ENCODE measurements around the gene TMEM63A.

The TMEM63A gene

DNA sequence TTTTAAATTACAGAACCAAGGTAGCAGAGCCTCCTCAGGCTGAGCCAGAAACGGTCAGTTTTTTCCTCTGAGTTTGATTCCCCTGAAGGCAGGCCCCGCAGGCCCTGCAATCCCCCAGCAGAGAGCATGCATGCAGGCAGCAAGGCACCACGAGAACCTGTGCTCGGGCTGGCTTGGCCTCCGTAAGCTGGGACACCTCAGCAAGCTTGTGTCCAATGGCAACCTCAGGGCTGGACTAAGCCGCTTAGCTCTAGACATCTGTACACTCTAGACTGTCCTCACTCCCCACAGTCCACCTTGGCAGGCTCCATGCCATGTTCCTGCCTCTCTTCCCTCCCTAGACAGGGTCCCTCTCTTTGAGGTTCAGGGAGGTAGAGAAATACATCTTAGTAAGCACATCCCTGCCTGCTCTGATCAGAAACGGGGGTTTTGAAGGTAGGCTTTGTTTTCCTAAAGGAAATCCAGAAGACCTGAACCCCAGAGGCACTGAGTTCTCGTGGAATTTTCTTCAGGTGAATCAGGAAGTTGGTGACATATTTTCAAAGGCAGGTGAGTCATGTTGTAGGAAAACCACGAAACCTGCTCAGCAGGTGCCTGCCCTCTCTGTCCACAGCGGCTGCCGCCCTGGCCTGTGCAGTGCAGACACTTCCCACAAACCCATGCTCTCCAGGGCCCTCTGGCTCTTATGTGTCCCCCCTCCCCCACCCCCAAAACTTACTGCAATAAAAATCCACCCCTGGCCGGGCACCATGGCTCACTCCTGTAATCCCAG, 7.0 kb downstream of the TMEM63A start:
- Histone ChIP-seq H3K27ac (ENCODE audit: low read length) (no peak overlapping the region), H3K4me3 (ENCODE audit: low read length) (no peak overlapping the region), H3K9me3 (ENCODE audit: control insufficient read depth, insufficient read depth, low read length) (no peaks in the 10 kb centered on the region), H3K36me3 (ENCODE audit: control insufficient read depth, insufficient read depth, low read length) (peaks cover 13% of the 10 kb centered on the region; the same call in 1 of the 2 replicates), H3K27me3 (ENCODE audit: control insufficient read depth, insufficient read depth, low read length) (no peaks in the 10 kb centered on the region), H3K4me1 (ENCODE audit: control insufficient read depth, insufficient read depth, low read length) (0 out of 2 replicates have a peak, but pooled peaks cover 1% of the 10 kb centered on the region)
- DNase-seq (ENCODE audit: low read depth, low spot score) = no peak
- no CpG with 5 or more reads among the region's 12 CpGs for WGBS (ENCODE audit: insufficient coverage, insufficient read length)

DNA sequence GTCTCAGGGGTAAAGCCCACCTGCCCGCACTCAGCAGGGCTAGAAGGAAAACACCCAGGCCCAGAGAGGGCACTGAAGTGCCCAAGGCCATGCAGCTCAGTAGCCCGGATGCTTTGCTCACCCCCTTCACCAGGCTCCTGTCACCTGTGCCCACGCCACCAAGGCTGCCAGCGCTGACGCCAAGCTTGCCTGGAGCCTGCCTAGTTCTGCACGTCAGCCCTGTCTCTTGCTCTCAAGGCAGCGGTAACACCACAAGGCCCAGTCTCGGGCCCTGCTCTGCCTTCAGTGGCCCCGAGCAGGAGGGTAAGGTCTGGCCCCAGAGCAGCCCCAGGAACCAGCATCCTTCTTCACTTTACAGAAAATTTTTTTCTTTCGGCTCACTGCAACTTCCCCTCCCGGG, 7.7 kb downstream of the TMEM63A start:
- Histone ChIP-seq H3K9me3 (ENCODE audit: control insufficient read depth, insufficient read depth, low read length) (no peaks in the 10 kb centered on the region), H3K27me3 (ENCODE audit: control insufficient read depth, insufficient read depth, low read length) (no peaks in the 10 kb centered on the region), H3K27ac (ENCODE audit: low read length) (no peak overlapping the region), H3K36me3 (ENCODE audit: control insufficient read depth, insufficient read depth, low read length) (peaks cover 13% of the 10 kb centered on the region; the same call in 1 of the 2 replicates), H3K4me1 (ENCODE audit: control insufficient read depth, insufficient read depth, low read length) (no peaks in the 10 kb centered on the region), H3K4me3 (ENCODE audit: low read length) (no peak overlapping the region)
- no peak for DNase-seq (ENCODE audit: low read depth, low spot score)
- WGBS (ENCODE audit: insufficient coverage, insufficient read length) = no CpG with 5 or more reads among the region's 11 CpGs

DNA sequence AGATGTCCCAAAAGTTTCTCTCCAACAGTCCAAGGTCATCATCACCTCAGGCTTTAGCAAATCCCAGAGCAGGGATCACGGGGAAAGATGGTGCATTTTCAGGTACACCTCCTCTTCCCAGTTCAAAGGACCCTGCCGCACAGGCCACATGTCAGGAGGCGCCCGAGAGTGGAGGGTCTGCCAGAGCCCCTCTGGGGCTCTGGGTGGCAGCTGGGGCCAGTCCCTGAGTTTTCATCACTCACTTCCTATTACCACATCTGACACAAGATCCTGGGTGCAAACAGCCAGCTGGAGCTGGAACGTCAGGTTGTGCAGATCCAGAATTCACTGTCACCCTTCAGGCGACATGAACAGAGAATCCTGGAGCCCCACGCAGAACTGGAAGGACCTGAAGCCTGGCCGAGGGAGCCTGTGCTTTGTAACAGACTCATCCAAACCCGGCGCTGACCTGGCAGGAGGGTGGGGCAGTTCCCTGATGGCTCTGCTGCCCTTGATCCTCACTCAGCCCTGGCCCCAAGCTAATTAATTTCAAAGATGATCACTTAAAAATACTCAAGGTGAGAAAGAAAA, 8.8 kb downstream of the TMEM63A start:
- Histone ChIP-seq H3K27me3 (ENCODE audit: control insufficient read depth, insufficient read depth, low read length) (no peaks in the 10 kb centered on the region), H3K27ac (ENCODE audit: low read length) (no peak overlapping the region), H3K4me1 (ENCODE audit: control insufficient read depth, insufficient read depth, low read length) (no peaks in the 10 kb centered on the region), H3K9me3 (ENCODE audit: control insufficient read depth, insufficient read depth, low read length) (no peaks in the 10 kb centered on the region), H3K36me3 (ENCODE audit: control insufficient read depth, insufficient read depth, low read length) (peaks cover 20% of the 10 kb centered on the region; the same call in 1 of the 2 replicates), H3K4me3 (ENCODE audit: low read length) (no peak overlapping the region)
- DNase-seq (ENCODE audit: low read depth, low spot score) = no peak
- no CpG with 5 or more reads among the region's 10 CpGs for WGBS (ENCODE audit: insufficient coverage, insufficient read length)

DNA sequence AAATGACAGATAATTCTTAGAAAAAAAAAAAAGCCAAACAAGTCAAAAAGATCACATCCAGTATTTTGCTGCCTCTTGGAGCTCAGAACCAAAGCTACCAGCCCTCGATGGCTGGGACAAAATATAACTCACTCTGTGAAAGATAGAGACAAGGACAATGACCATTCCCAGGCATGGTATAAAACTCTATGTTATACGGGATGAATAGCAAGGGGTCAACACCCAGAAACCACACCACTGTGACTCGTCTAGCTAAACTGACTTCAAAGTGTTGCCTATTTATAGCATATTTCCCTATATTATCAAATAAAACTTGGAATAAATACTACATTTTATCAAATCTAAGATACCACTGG, 10.1 kb downstream of the TMEM63A start:
- no peak for DNase-seq (ENCODE audit: low read depth, low spot score)
- H3K4me3 ChIP-seq (ENCODE audit: low read length) = no peak overlapping the region
- H3K9me3 ChIP-seq (ENCODE audit: control insufficient read depth, insufficient read depth, low read length) = no peaks in the 10 kb centered on the region
- WGBS (ENCODE audit: insufficient coverage, insufficient read length) = no CpG with 5 or more reads among the region's 3 CpGs
- peaks cover 21% of the 10 kb centered on the region; the same call in 1 of the 2 replicates for H3K36me3 ChIP-seq (ENCODE audit: control insufficient read depth, insufficient read depth, low read length)
- H3K4me1 ChIP-seq (ENCODE audit: control insufficient read depth, insufficient read depth, low read length) = no peaks in the 10 kb centered on the region
- no peaks in the 10 kb centered on the region for H3K27me3 ChIP-seq (ENCODE audit: control insufficient read depth, insufficient read depth, low read length)
- H3K27ac ChIP-seq (ENCODE audit: low read length) = no peak overlapping the region

DNA sequence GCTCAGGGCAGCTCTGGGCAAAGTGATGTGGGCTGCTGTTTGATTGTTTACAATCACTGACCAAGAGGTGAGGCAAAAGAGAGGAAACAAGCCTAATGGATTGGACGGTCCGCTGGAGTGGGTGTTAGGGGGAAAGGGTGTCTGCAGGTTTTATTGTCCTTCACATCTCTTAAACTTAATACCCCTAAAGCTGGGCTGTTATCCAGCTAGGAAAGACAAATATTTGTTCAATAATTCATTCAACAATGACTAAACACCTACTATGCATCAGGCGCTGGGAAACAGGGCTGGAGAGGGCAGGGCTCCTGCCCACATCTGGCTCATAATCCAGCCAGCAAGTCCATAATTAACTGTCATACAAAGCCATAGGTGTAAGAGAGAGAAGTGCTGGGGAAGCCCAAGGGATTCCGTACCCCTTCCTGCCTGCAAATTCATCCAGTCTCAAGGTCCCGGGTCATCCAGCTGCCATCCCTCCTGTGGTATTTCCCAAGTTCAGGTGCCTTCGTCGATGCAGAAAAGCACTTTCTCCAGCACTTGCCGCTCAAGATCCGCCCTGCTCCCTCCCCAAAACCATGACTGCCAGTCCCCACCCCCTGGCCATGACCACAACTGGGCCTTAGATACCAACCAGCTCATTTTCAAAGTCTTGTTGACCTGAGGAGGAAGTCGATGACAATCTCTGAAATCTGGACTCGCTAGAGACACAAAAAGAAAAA, 10.7 kb downstream of the TMEM63A start:
- peaks cover 21% of the 10 kb centered on the region; the same call in 1 of the 2 replicates for H3K36me3 ChIP-seq (ENCODE audit: control insufficient read depth, insufficient read depth, low read length)
- H3K4me3 ChIP-seq (ENCODE audit: low read length) = no peak overlapping the region
- H3K27ac ChIP-seq (ENCODE audit: low read length) = no peak overlapping the region
- no peaks in the 10 kb centered on the region for H3K4me1 ChIP-seq (ENCODE audit: control insufficient read depth, insufficient read depth, low read length)
- no peaks in the 10 kb centered on the region for H3K9me3 ChIP-seq (ENCODE audit: control insufficient read depth, insufficient read depth, low read length)
- no CpG with 5 or more reads among the region's 11 CpGs for WGBS (ENCODE audit: insufficient coverage, insufficient read length)
- DNase-seq (ENCODE audit: low read depth, low spot score) = no peak
- no peaks in the 10 kb centered on the region for H3K27me3 ChIP-seq (ENCODE audit: control insufficient read depth, insufficient read depth, low read length)

DNA sequence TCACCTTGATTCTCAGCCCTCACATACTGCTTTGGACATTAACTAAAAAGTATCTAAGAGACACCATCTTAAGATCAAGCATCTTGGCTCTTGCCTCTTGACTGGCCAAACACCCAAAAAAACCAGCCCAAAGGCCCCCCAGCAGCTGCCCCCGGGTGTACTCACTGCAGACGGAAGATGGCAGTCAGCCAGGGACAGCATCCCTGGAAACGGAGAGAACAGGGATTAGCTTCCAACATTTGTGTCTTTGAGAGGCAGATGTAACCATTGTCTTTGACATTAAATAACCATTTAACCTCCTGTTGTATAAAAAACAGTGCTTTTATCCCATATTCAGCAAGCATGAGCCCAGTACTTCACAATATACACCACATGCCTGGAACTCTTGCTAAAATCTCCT, 11.3 kb downstream of the TMEM63A start:
- H3K4me3 ChIP-seq (ENCODE audit: low read length) = no peak overlapping the region
- peaks cover 21% of the 10 kb centered on the region; the same call in 1 of the 2 replicates for H3K36me3 ChIP-seq (ENCODE audit: control insufficient read depth, insufficient read depth, low read length)
- no peaks in the 10 kb centered on the region for H3K4me1 ChIP-seq (ENCODE audit: control insufficient read depth, insufficient read depth, low read length)
- no peaks in the 10 kb centered on the region for H3K9me3 ChIP-seq (ENCODE audit: control insufficient read depth, insufficient read depth, low read length)
- no peaks in the 10 kb centered on the region for H3K27me3 ChIP-seq (ENCODE audit: control insufficient read depth, insufficient read depth, low read length)
- no CpG with 5 or more reads among the region's 3 CpGs for WGBS (ENCODE audit: insufficient coverage, insufficient read length)
- DNase-seq (ENCODE audit: low read depth, low spot score) = no peak
- no peak overlapping the region for H3K27ac ChIP-seq (ENCODE audit: low read length)

DNA sequence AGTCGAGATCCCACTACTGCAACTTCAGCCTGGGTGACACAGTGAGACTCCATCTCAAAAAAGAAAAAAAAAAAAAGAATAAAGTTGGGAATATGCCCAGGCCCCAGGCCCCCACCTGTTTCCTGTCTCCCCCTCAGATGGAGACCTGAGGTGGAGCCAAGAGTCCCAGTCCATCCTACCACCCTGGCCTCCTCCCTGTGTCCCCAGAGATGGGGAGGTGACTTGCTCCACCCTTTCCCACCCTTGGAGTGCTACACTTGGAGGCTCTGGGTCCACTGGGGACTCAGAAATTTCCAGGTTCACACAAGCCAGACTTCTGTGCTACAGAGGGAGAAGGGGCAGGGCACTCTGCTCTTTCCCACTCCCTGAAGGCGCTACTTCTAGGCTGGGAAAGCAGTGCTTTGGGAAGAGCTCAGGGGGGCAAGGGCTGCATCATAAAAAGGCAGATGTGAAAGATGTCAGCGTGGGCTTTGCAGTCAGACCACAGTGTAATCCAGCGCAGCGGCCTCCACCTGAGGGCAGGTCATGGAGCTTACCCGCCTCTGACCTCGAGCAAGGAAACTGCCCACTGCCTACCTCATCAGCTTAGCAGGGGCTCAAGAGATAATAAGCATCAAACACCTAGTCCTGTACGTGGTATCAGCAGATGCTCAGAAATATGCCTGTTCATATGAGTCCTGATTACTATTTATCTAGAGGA, 13.4 kb downstream of the TMEM63A start:
- DNase-seq (ENCODE audit: low read depth, low spot score) = no peak
- Histone ChIP-seq H3K36me3 (ENCODE audit: control insufficient read depth, insufficient read depth, low read length) (peaks cover 22% of the 10 kb centered on the region), H3K9me3 (ENCODE audit: control insufficient read depth, insufficient read depth, low read length) (no peaks in the 10 kb centered on the region), H3K4me1 (ENCODE audit: control insufficient read depth, insufficient read depth, low read length) (no peaks in the 10 kb centered on the region; the same call in 1 of the 2 replicates), H3K4me3 (ENCODE audit: low read length) (no peak overlapping the region), H3K27ac (ENCODE audit: low read length) (no peak overlapping the region), H3K27me3 (ENCODE audit: control insufficient read depth, insufficient read depth, low read length) (no peaks in the 10 kb centered on the region)
- WGBS (ENCODE audit: insufficient coverage, insufficient read length) = no CpG with 5 or more reads among the region's 8 CpGs

DNA sequence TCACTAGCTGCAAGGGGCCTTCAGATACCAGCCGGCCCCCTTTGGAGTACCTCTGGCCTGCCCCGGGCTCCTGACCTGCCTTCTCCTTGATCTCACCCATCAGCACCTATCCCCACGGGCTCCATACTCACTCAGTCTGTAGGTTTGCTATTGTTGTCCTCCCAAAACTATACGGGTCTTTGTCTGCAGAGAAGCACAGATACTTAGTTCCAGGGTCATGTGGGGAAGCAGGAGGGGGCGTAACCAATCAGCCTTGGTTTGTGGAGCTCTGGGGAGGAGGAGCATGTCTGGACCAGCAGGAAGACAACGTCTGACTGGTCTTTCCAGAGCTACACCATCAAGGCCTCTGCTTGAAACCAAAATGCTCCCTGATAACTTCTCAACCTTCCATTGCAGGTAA, 15.2 kb downstream of the TMEM63A start:
- no CpG with 5 or more reads among the region's 6 CpGs for WGBS (ENCODE audit: insufficient coverage, insufficient read length)
- H3K36me3 ChIP-seq (ENCODE audit: control insufficient read depth, insufficient read depth, low read length) = peaks cover 23% of the 10 kb centered on the region
- no peak for DNase-seq (ENCODE audit: low read depth, low spot score)
- H3K27me3 ChIP-seq (ENCODE audit: control insufficient read depth, insufficient read depth, low read length) = no peaks in the 10 kb centered on the region
- H3K27ac ChIP-seq (ENCODE audit: low read length) = no peak overlapping the region
- H3K4me1 ChIP-seq (ENCODE audit: control insufficient read depth, insufficient read depth, low read length) = no peaks in the 10 kb centered on the region; the same call in 1 of the 2 replicates
- no peak overlapping the region for H3K4me3 ChIP-seq (ENCODE audit: low read length)
- no peaks in the 10 kb centered on the region for H3K9me3 ChIP-seq (ENCODE audit: control insufficient read depth, insufficient read depth, low read length)

DNA sequence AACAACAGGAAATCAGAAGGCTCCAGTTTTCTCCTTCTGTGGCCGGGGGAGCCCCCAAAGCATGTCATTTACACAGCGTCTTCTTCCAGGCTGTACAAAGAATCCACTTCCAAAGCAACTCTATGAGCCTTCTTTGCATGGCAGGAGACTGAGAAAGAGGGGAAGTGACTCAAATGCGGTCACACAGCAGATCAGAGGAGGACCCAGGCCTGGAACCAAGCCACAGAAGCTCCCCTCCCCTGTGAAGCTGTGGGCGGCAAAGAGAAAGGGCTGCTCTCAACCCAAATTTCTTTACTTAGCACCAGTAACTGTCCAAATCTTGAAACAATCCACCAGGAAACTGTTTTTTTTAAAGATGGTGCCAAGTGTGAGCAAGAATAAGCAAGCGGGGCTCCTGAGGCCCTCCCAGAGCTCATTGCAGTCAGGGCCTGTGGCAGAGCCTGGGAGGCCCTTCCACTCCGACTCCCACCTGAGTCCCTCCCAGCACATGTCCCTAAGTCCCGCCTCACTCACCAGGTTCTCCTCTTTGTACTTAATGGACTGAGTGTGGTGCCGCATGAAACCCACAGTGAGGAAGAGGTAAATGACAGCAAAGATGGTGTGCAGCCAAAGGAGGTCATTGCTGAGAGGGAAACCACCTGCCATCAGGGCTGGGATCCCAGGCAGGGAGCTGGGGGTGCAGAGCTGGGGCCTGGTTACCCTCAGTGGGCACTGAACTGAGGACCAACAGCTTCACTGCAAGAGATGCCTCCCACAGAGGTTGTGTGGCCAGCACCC, 15.9 kb downstream of the TMEM63A start:
- no peaks in the 10 kb centered on the region for H3K27me3 ChIP-seq (ENCODE audit: control insufficient read depth, insufficient read depth, low read length)
- WGBS (ENCODE audit: insufficient coverage, insufficient read length) = no CpG with 5 or more reads among the region's 8 CpGs
- no peak overlapping the region for H3K4me3 ChIP-seq (ENCODE audit: low read length)
- no peaks in the 10 kb centered on the region for H3K9me3 ChIP-seq (ENCODE audit: control insufficient read depth, insufficient read depth, low read length)
- H3K27ac ChIP-seq (ENCODE audit: low read length) = no peak overlapping the region
- H3K4me1 ChIP-seq (ENCODE audit: control insufficient read depth, insufficient read depth, low read length) = no peaks in the 10 kb centered on the region; the same call in 1 of the 2 replicates
- no peak for DNase-seq (ENCODE audit: low read depth, low spot score)
- H3K36me3 ChIP-seq (ENCODE audit: control insufficient read depth, insufficient read depth, low read length) = peaks cover 30% of the 10 kb centered on the region
